ENCODE measurements around the gene FBXL13.
"Not testable (repeated sequence)": the region's sequence is repeated elsewhere in the genome, so short reads cannot be mapped to it uniquely, and the experiment has no call there.

The FBXL13 gene

GRCh38 chr7:102976493-102976892 lies 98.1 kb downstream of the FBXL13 start:
- H3K4me3 ChIP-seq (ENCODE audit: low read depth, low read length), result no peak overlapping the region
- DNase-seq (ENCODE audit: low read depth), result no peak
- in situ Hi-C loops (cut with HindIII; ENCODE audit: low sequenced_read_pairs), result no loop called here
- no peak for TF ChIP-seq CTCF (IDR thresholded peaks at IDR 0.05; ENCODE audit: low read depth, low read length, missing control alignments)

GRCh38 chr7:102975854-102976253 lies 98.7 kb downstream of the FBXL13 start:
- no peak for TF ChIP-seq CTCF (IDR thresholded peaks at IDR 0.05; ENCODE audit: low read depth, low read length, missing control alignments)
- H3K4me3 ChIP-seq (ENCODE audit: low read depth, low read length), result no peak overlapping the region
- in situ Hi-C loops (cut with HindIII; ENCODE audit: low sequenced_read_pairs), result no loop called here
- DNase-seq (ENCODE audit: low read depth), result no peak

GRCh38 chr7:102974366-102975236 lies 100.0 kb downstream of the FBXL13 start:
- H3K4me3 ChIP-seq (ENCODE audit: low read depth, low read length), result no peak overlapping the region
- in situ Hi-C loops (cut with HindIII; ENCODE audit: low sequenced_read_pairs), result no loop called here
- no peak for DNase-seq (ENCODE audit: low read depth)
- TF ChIP-seq CTCF (IDR thresholded peaks at IDR 0.05; ENCODE audit: low read depth, low read length, missing control alignments), result no peak

- no peak overlapping the region for H3K4me3 ChIP-seq (ENCODE audit: low read depth, low read length)
- no peak for DNase-seq (ENCODE audit: low read depth)
- in situ Hi-C loops (cut with HindIII; ENCODE audit: low sequenced_read_pairs), result no loop called here
- no peak for TF ChIP-seq CTCF (IDR thresholded peaks at IDR 0.05; ENCODE audit: low read depth, low read length, missing control alignments)
Measured at GRCh38 chr7:102973096-102973802, 101.3 kb downstream of the FBXL13 start.

- in situ Hi-C loops (cut with HindIII; ENCODE audit: low sequenced_read_pairs), result no loop called here
- TF ChIP-seq CTCF (IDR thresholded peaks at IDR 0.05; ENCODE audit: low read depth, low read length, missing control alignments), result no peak
- H3K4me3 ChIP-seq (ENCODE audit: low read depth, low read length), result no peak overlapping the region
- peak; percentile 18 for DNase-seq (ENCODE audit: low read depth)
Measured at GRCh38 chr7:102967798-102968197, 106.8 kb downstream of the FBXL13 start.

- no peak overlapping the region for H3K4me3 ChIP-seq (ENCODE audit: low read depth, low read length)
- TF ChIP-seq CTCF (IDR thresholded peaks at IDR 0.05; ENCODE audit: low read depth, low read length, missing control alignments), result no peak
- DNase-seq (ENCODE audit: low read depth), result no peak
- in situ Hi-C loops (cut with HindIII; ENCODE audit: low sequenced_read_pairs), result no loop called here
Measured at GRCh38 chr7:102966465-102966864, 108.1 kb downstream of the FBXL13 start.

- not testable (repeated sequence) for H3K4me3 ChIP-seq (ENCODE audit: low read depth, low read length)
Measured at GRCh38 chr7:102961993-102962392, 112.6 kb downstream of the FBXL13 start.

GRCh38 chr7:102958004-102958403 lies 116.6 kb downstream of the FBXL13 start:
- DNase-seq (ENCODE audit: low read depth); in situ Hi-C loops (cut with HindIII; ENCODE audit: low sequenced_read_pairs); H3K4me3 ChIP-seq (ENCODE audit: low read depth, low read length): not testable (repeated sequence)

More at GRCh38 chr7:102961993-102962392, 112.6 kb downstream of the FBXL13 start:
- in situ Hi-C loops (cut with HindIII; ENCODE audit: low sequenced_read_pairs); DNase-seq (ENCODE audit: low read depth): not testable (repeated sequence)

- in situ Hi-C loops (cut with HindIII; ENCODE audit: low sequenced_read_pairs); DNase-seq (ENCODE audit: low read depth); H3K4me3 ChIP-seq (ENCODE audit: low read depth, low read length): not testable (repeated sequence)
Measured at GRCh38 chr7:102954359-102954758, 120.2 kb downstream of the FBXL13 start.
